Measurements from ENCODE around the gene DOCK9. TPM values are rescaled to one million over a fixed set of nuclear protein-coding genes. Genes with fewer than 3 reads are reported as not detected.
A peak's percentile ranks its signal among the peaks of the same experiment; 100 is the strongest.

The DOCK9 gene
- total and polyA plus RNA-seq, 2 donors (not counting 1 experiment from before 2014, with no cell fraction given) = 18.2 TPM

- TF ChIP-seq EZH2 (IDR thresholded peaks at IDR 0.05; ENCODE audit: low read length, missing control alignments) (no peak), CTCF (conservative IDR thresholded peaks at IDR 0.05 in 1 of 2, IDR thresholded peaks at IDR 0.05 in 1 of 2; ENCODE audit: low read depth in 1 of 2, low read length in 2 of 2) (no peak)
- Histone ChIP-seq H2AFZ (ENCODE audit: low read length) (no peak overlapping the region), H3K4me2 (ENCODE audit: extremely low read depth, insufficient read depth, low read length) (no peak overlapping the region), H3K4me3 (replicated peaks in 1 of 4; ENCODE audit: control extremely low read depth in 1 of 4, insufficient read depth in 1 of 4, low read depth in 3 of 4, low read length in 4 of 4) (no peak overlapping the region), H3K36me3 (ENCODE audit: control insufficient read depth, insufficient read depth, low read length) (no peaks in the 10 kb centered on the region), H3K9ac (ENCODE audit: insufficient read depth, low read length) (no peak overlapping the region), H3K27me3 (ENCODE audit: control insufficient read depth, insufficient read depth, low read length) (peaks cover 19% of the 10 kb centered on the region), H3K9me3 (ENCODE audit: control insufficient read depth, insufficient read depth, low read depth, low read length) (no peaks in the 10 kb centered on the region), H3K79me2 (ENCODE audit: control insufficient read depth, insufficient read depth, low read length) (no peaks in the 10 kb centered on the region), H3K4me1 (ENCODE audit: control insufficient read depth, extremely low read depth, insufficient read depth, low read length) (no peaks in the 10 kb centered on the region), H3K27ac (ENCODE audit: insufficient read depth, low read length) (no peak overlapping the region), H4K20me1 (ENCODE audit: control insufficient read depth, extremely low read depth, insufficient read depth, low read length) (no peaks in the 10 kb centered on the region)
- DNase-seq (ENCODE audit: low read depth in 2 of 2) = no peak
Measured at GRCh38 chr13:98784666-98785065, 193.2 kb downstream of the DOCK9 start.

- Histone ChIP-seq H3K9me3 (ENCODE audit: control insufficient read depth, insufficient read depth, low read depth, low read length) (no peaks in the 10 kb centered on the region), H2AFZ (ENCODE audit: low read length) (no peak overlapping the region), H3K79me2 (ENCODE audit: control insufficient read depth, insufficient read depth, low read length) (no peaks in the 10 kb centered on the region), H3K4me2 (ENCODE audit: extremely low read depth, insufficient read depth, low read length) (no peak overlapping the region), H3K27ac (ENCODE audit: insufficient read depth, low read length) (no peak overlapping the region), H3K27me3 (ENCODE audit: control insufficient read depth, insufficient read depth, low read length) (peaks cover 19% of the 10 kb centered on the region), H4K20me1 (ENCODE audit: control insufficient read depth, extremely low read depth, insufficient read depth, low read length) (no peaks in the 10 kb centered on the region), H3K4me1 (ENCODE audit: control insufficient read depth, extremely low read depth, insufficient read depth, low read length) (no peaks in the 10 kb centered on the region), H3K4me3 (replicated peaks in 1 of 4; ENCODE audit: control extremely low read depth in 1 of 4, insufficient read depth in 1 of 4, low read depth in 3 of 4, low read length in 4 of 4) (no peak overlapping the region), H3K9ac (ENCODE audit: insufficient read depth, low read length) (no peak overlapping the region), H3K36me3 (ENCODE audit: control insufficient read depth, insufficient read depth, low read length) (no peaks in the 10 kb centered on the region)
- no peak for DNase-seq (ENCODE audit: low read depth in 2 of 2)
- TF ChIP-seq CTCF (conservative IDR thresholded peaks at IDR 0.05 in 1 of 2, IDR thresholded peaks at IDR 0.05 in 1 of 2; ENCODE audit: low read depth in 1 of 2, low read length in 2 of 2) (no peak), EZH2 (IDR thresholded peaks at IDR 0.05; ENCODE audit: low read length, missing control alignments) (no peak)
Measured at GRCh38 chr13:98783856-98784478, 193.9 kb downstream of the DOCK9 start.

GRCh38 chr13:98782654-98783053 is 195.2 kb downstream of the DOCK9 start:
- H4K20me1 ChIP-seq (ENCODE audit: control insufficient read depth, extremely low read depth, insufficient read depth, low read length) = no peaks in the 10 kb centered on the region
- no peak overlapping the region for H3K9ac ChIP-seq (ENCODE audit: insufficient read depth, low read length)
- H3K9me3 ChIP-seq (ENCODE audit: control insufficient read depth, insufficient read depth, low read depth, low read length) = no peaks in the 10 kb centered on the region
- no peak overlapping the region for H3K27ac ChIP-seq (ENCODE audit: insufficient read depth, low read length)
- H3K4me1 ChIP-seq (ENCODE audit: control insufficient read depth, extremely low read depth, insufficient read depth, low read length) = no peaks in the 10 kb centered on the region
- H3K36me3 ChIP-seq (ENCODE audit: control insufficient read depth, insufficient read depth, low read length) = no peaks in the 10 kb centered on the region
- no peaks in the 10 kb centered on the region for H3K79me2 ChIP-seq (ENCODE audit: control insufficient read depth, insufficient read depth, low read length)
- TF ChIP-seq EZH2 (IDR thresholded peaks at IDR 0.05; ENCODE audit: low read length, missing control alignments) (no peak), CTCF (conservative IDR thresholded peaks at IDR 0.05 in 1 of 2, IDR thresholded peaks at IDR 0.05 in 1 of 2; ENCODE audit: low read depth in 1 of 2, low read length in 2 of 2) (no peak)
- H2AFZ ChIP-seq (ENCODE audit: low read length) = no peak overlapping the region
- no peak overlapping the region for H3K4me2 ChIP-seq (ENCODE audit: extremely low read depth, insufficient read depth, low read length)
- DNase-seq (ENCODE audit: low read depth in 2 of 2) = peak in 1 of 2 donors; percentile 46
- no peak overlapping the region for H3K4me3 ChIP-seq (replicated peaks in 1 of 4; ENCODE audit: control extremely low read depth in 1 of 4, insufficient read depth in 1 of 4, low read depth in 3 of 4, low read length in 4 of 4)
- H3K27me3 ChIP-seq (ENCODE audit: control insufficient read depth, insufficient read depth, low read length) = peaks cover 19% of the 10 kb centered on the region
